ENCODE measurements around the gene DNAJC1.

DNA sequence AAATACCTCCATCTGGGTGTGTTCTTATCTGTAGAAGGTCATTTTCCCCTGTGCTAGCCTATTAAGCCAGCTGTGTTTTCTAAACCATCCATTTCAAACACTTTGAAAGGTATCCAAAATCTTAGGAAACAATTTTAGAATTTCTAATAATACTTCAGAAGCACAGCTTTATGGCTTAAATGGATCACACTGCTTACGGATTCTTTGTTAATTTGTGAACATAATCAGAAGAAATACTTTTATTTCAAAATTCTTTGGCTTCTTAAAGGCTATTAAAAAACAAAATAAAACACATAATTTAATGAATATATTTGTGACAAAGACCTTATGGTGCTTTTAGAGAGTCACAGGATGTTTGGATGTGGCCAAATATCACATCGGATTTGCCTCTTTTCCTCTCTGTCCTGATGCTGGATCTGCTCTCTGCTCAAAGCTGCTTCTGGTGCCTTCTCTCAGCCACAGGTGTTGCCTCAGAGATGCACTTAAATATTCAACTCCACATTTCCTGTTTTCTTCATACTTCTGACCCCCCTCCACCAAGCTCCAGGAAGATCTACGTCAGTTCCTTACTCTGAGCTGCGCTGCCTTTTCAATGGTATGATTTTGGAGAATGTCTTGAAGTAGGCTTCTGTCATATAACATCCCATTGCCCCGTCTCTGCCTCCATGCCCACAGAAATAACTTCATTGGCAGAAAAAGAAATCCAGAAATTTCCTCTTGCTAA, 238.9 kb downstream of the DNAJC1 start:
- TF ChIP-seq CEBPB (IDR thresholded peaks at IDR 0.05) (no peak), ZBTB7A (IDR thresholded peaks at IDR 0.05; ENCODE audit: low read depth) (no peak), YY1 (IDR thresholded peaks at IDR 0.05; ENCODE audit: low read depth) (no peak), USF1 (IDR thresholded peaks at IDR 0.05) (no peak)
- TF ChIP-seq, protein P1, sequence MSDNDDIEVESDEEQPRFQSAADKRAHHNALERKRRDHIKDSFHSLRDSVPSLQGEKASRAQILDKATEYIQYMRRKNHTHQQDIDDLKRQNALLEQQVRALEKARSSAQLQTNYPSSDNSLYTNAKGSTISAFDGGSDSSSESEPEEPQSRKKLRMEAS (IDR thresholded peaks at IDR 0.05): no peak

Measured in Ishikawa (cell line).